ENCODE measurements around the gene TPCN1.

The TPCN1 gene

GRCh38 chr12:113242560-113242959 is 21.3 kb downstream of the TPCN1 start:
- DNase-seq = no peak

- peak; percentile 67 for DNase-seq
Observed at GRCh38 chr12:113244047-113244460, 22.8 kb downstream of the TPCN1 start.

GRCh38 chr12:113244478-113244958 is 23.3 kb downstream of the TPCN1 start:
- peak; percentile 66 for DNase-seq

DNA sequence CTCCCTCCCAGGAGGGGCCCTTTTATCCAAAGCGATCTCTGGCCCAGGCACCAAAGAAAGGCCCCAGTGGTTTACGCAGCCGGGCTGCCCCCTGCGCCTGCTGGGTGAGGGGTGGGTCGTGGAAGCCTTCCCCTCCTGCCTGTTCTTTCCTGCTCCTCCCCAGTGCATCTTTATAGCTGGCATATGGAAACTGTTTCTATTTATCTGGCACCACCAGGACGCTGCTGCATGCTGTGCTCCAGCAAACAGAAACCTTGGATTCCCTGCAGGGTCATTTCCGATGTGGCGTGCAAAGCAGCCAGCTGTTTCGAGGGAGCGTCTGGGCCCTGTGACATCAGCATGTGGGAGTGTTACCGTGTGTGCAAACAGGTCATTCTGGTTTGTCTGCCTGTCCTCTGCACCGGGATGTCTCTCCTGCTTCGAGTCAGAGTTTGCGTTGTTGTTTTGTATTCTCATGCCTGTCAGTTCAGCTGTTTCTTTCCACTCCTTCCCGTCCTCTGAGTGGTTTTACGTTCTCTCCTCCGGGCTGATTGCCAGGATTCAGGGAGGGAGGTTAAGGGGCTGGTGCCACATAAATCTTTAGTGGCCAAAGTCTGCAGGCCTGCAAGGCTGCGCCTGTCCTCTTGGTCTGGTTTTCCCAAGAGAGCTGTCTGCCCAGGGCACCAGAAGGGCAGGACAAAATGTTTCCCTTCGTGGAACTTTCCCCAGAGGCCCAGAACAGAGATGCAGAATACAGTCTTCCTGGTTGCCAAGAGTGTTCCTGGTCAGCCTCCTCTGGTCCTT is 24.6 kb downstream of the TPCN1 start:
- DNase-seq = peak; percentile 100

GRCh38 chr12:113246478-113247122 is 25.3 kb downstream of the TPCN1 start:
- peak; percentile 97 for DNase-seq

- DNase-seq = peak; percentile 86
Observed at GRCh38 chr12:113247123-113248050, 26.1 kb downstream of the TPCN1 start.

DNA sequence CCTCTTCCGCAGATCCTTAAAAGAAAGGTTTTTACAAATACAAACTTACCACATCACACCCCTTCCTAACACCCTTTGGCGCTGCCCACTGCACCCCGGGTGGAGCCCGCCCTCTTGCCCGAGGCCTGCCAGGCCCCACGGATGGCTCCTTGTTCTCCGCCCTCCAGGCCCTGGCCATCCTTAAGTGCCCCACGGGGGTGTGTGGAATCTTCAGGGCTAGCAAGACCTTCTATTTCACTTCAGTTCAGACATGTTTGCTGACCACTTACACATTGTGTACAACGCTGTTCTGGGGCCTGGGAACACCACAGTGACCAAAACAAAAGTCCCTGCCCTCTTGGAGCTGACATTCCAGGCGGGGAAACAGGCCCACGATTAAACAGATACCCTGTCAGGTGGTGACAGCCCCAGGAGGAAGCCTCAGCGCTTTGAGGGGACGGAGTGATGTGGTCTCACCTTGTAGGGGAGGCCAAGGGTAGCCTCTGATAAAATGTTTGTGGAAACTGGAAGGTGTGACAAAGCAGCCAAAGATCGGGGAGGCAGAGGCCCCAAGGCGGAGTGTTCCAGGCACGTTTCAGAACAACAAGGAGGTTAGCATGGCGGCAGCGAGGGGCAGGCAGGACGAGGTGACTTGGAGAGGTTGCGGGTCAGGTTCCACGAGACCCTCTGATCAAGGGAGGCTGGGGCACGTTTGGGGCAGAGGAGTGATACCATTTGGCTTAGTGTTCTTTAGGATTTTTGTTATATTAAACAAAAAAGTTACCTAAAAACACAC is 27.0 kb downstream of the TPCN1 start:
- DNase-seq = no peak

DNA sequence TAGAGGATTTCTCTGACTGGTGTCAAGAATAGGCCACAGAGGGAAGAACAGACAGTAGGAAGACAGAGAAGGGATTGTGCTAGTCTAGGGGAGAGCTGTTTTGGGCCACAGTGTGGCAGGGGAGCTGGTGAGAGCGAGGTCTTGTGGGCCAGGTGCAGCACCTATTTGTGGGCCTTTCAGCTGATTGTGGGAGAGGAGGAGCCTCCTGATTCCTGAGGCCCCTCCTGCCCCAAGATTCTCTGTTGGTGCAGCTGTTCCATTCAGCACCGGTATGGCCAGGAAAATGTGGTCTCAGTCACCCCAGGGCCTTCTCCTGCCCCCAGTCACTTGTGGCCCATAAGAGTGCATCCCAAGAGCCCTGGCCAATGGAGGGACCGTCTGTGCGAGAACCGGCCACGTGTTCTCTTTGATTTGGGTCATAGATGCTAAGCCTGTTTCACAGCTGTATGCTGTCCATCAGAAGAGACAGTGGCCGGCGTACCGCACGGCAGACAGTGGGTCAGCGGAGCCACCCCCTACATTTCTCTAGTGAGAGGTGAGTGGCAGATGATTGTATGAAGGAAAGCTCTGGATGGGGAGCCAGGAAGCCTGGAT is 27.7 kb downstream of the TPCN1 start:
- DNase-seq = no peak

- DNase-seq = no peak
Observed at GRCh38 chr12:113249546-113249945, 28.3 kb downstream of the TPCN1 start.

GRCh38 chr12:113250045-113250444 is 28.8 kb downstream of the TPCN1 start:
- DNase-seq = no peak

- DNase-seq = no peak
Observed at GRCh38 chr12:113251404-113252070, 30.3 kb downstream of the TPCN1 start.

DNA sequence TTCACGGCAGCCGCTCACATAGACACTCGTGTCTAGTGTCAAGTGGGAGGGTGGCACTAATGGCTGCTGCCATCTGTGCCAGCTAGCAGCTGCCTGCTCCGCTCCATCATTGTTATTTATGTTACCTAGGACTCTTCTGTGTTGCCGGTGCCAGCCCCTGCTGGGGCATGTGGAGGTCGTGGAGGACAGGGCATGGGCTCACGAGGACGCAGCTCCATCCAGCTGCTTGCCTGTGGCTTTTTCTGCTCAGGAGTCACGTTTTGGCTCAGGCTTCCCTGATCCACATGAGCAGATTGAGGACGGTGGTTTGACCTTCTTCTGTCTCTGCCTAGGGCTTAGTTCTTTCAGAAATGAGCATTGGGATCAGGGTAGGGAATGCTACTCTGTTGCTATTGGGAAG is 31.2 kb downstream of the TPCN1 start:
- no peak for DNase-seq

GRCh38 chr12:113253532-113254285 is 32.4 kb downstream of the TPCN1 start:
- DNase-seq = no peak

GRCh38 chr12:113254298-113254697 is 33.0 kb downstream of the TPCN1 start:
- no peak for DNase-seq

DNA sequence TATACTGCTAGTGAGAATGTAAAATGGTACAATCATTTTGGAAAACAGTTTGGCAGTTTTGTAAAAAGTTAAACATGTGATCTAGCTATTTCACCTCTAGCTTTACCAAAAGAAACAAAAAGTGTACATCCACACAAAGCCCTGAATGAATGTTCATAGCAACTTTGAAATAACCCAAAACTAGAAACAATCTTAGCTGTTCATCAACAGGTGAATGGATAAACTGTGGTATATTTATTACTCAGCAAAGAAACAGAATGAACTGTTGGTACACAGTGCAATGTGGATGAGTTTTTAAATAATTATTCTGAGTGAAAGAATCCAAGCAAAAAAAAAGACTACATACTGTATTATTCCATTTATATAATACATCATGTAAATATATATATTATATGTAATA is 36.3 kb downstream of the TPCN1 start:
- no peak for DNase-seq

GRCh38 chr12:113260127-113260526 is 38.9 kb downstream of the TPCN1 start:
- DNase-seq = peak; percentile 55

GRCh38 chr12:113260636-113261300 is 39.5 kb downstream of the TPCN1 start:
- DNase-seq = no peak

- peak; percentile 39 for DNase-seq
Observed at GRCh38 chr12:113261847-113262470, 40.7 kb downstream of the TPCN1 start.

DNA sequence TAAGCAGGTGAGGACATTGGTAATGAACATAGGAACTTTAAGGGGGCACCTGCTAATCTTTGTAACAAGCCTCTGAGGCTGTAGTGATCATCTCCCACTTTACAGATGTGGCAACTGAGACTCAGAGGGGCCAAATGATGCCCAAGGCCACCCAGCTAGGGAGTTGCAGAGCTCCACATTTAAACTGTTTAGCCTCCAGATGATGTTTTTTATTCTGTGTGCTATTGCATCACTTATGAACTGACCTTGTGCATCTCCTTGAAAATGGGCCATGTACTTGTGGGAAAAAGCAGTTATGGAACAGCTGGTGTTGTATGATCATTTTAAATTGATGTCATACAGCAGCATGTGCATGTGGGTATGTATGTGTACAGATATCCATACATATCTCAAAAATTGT is 41.4 kb downstream of the TPCN1 start:
- DNase-seq = no peak

Measured in DMS53 (cell line).